ENCODE measurements around the gene PYGO2.
A peak's percentile ranks its signal among the peaks of the same experiment; 100 is the strongest.
"Not testable (repeated sequence)": the region's sequence is repeated elsewhere in the genome, so short reads cannot be mapped to it uniquely, and the experiment has no call there.

The PYGO2 gene

DNA sequence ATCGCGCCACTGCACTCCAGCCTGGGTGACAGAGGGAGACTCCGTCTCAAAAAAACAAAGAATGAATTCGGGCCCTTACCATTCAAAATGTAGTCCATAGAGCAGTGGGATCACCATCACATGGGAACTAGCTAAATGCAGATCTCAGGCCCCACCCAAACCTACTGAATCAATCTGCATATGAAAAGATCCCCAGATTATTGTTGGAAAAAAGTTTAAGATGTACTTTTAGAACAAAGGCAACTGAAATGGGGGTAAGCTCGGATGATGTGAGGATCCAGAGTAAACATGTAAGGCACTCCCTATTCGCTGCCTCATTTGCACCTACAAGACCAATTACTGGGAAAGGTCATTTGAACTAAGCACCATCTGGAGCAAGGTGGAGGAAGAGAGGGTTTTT, 20.8 kb upstream of the PYGO2 start:
- no peak for DNase-seq (ENCODE audit: low read depth in 2 of 2)

DNA sequence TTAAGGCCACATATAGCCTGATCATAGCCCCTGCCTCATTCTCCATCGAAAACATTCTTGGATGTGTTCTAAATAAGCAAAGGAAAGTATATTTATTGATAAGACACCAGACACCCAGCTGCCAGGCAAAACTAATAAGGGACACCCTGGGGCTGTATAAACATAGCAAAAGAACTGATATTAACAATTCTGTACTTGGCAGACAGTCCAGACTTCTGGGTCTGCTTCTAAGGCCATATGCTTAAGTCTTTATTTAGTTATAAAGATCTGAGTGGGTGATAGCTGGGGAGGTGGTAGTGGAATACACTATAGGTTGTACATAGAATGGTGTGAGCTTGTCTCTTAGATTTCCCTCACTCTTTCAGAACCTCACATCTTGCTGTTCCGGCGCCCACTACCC, 16.8 kb upstream of the PYGO2 start:
- DNase-seq (ENCODE audit: low read depth in 2 of 2): no peak

DNA sequence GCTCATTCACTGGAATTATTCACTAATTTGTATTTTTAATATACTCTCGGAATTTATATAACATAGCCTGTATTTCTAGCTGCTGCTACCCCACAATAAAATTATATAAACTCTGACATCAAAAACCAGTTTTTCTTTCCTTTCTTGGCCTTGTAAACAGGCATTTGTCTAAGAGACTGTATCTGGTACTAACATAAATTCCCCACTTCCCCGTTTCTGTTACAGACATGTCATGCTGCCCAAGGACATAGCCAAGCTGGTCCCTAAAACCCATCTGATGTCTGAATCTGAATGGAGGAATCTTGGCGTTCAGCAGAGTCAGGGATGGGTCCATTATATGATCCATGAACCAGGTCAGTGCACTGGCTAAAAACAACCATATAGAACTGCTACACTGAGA, 16.2 kb upstream of the PYGO2 start:
- DNase-seq (ENCODE audit: low read depth in 2 of 2): not testable (repeated sequence)

DNA sequence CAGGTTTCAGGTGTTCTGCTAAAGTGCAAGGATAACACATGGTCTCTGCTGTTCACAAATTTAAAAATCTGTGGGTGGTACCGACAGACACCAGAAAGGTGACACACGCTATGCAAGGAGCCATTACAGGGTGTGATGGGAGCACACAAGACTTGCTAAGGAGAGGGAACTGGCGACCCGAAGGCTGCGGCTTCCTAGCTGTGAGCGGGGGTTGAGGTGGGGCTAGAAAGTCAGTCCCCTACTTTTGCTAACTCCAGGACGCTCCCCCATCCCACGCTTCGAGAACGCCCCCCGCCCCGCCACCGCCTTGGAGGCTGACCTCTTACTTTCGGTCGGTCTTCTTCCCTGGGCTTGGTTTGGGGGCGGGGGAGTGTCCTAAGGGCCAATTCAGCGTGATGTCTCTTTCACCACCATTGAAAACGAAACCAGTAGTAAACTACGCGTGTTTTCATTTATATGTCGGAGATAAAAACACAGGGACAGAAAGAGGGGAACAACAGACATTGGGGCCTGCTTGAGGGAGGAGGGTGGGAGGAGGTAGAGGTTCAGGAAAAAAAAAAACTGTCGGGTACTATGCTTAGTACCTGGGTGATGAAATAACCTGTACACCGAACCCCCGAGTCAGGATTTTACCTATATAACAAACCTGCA, 14.0 kb upstream of the PYGO2 start:
- DNase-seq (ENCODE audit: low read depth in 2 of 2): peak in 1 of 2 experiments; percentile 58

DNA sequence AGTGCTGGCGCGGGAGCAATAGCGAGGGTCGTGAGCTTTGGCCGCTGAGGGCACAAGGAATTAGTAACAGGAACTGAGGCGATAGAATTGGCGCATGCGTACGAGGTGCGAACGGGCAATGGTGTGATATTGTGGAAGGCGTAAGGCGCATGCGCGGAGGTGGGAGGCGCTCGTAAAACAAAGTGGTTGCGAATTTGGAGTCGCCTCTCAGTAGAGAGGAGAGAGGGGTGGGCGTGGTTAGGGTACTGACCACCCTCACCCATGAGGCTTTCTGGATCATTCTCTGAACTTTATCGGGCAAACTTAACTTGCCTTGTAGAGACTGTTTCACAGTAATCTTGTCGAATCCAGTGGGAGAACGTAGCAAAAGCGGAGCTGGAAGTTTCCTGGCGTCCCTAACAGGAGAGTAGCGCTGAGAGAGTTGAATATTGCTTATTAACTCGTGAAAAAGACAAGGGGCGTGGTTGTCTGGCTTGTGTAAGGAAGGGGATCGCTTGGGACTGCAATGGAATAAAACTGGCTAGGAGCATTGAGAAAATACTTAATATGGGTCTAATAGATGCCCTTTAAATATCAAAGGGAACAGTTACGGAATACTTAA, 13.3 kb upstream of the PYGO2 start:
- DNase-seq (ENCODE audit: low read depth in 2 of 2): peak; percentile 91 to 92

DNA sequence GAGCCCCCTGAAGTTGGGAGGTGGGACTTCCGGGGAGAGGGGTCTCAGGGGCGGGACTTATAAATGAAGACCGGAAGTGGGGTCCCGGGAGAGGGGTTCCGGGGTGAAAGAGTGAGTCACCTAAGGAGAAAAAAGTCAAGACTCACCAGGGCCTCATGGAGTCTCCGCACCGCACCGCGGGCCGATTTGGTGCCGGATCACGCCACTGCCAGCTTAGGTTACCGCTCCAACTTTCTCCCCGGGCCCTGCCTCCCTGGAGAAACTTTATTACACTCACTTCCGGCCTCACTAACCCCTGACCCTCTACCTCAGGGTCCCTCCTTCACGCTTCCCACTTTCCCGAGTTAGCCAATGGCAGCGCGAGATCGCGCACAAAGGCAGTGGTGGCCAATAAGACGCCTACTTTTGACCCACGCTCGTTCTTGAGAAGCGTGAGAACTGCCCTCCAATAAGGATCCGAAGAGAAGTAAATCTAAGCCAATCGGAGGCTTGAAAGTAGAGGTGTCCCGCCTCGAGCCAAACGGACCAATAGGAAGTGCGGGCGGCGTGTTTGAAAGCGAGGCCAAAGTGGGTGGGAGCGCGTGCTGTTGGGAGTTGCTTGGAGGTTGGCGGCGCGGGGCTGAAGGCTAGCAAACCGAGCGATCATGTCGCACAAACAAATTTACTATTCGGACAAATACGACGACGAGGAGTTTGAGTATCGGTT, 12.7 kb upstream of the PYGO2 start, which contains the start of gene CKS1B:
Gene CKS1B (plus strand): TSS at position 580 of the 706 bp plus-strand sequence. CDS start 65 bp downstream, at position 645.
- peak; percentile 87 to 92 for DNase-seq (ENCODE audit: low read depth in 2 of 2)

DNA sequence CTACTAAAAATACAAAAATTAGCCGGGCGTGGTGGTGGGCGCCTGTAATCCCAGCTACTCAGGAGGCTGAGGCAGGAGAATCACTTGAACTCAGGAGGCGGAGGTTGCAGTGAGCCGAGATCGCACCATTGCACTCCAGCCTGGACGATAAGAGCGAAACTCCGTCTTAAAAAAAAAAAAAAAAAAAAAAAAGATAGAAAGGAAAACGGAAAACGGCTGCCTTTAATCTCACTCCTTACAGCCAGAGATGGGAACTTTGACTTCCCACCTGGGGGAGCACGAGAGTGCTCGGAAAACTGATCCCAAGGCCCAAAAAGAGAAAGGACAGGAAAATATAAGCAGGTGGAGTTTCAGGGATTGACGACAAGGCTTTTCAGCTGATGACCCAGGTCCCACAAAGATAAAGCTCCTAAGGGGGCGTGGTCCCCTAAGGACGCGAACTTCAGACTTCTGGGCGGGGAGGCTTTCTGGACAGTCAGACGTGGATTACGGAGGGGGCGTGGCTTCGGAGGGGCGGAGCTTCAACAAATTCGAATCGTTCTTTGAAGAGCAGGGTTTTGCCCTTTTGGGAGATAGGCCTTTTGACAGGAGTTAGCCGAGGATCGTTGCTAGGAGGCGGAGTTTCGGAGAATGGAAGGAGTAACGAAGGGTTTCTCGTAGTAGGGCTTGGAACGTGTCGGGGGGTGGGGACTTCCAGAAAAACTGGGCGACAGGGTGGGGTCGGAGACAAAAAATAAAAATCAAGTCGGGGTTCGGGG, 11.9 kb upstream of the PYGO2 start:
- peak; percentile 78 to 98 for DNase-seq (ENCODE audit: low read depth in 2 of 2)

DNA sequence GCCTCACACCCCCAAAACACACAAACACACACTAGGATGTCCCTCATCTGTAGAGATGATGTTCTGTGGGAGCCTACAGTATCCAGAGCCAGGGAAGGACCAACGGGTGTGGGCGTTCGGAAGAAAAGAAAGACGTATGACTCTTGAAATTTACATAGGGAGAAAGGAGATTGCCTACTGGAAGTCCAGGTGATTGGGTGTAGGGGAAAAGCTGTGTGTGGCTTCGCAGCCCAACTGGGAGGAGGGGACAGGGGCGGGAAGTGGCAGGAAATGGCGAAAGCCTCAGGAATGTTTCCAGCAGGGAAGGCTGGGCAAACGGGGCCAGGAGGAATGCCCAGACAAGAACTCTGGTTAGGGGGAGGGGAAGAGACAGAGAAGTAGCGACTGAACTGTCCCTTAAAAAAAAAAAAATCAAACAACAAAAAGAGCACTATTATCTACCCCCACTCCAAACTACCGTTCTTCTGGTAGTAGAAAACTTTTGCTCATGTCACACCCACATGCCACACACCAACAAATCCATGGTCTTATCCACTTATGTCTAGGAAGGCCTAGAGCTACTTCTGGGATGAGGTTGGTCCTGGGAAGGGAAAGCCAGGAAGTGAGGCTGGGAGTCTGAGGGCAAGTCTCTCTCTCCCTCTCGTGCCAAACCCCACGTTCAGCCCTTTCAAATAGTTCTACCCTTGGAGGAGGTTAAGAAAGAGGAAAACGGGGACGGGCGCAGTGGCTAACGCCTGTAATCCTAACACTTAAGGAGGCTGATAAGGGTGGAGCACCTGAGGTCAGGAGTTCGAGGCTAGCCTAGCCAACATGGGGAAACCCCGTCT, 11.1 kb upstream of the PYGO2 start:
- no peak for DNase-seq (ENCODE audit: low read depth in 2 of 2)

DNA sequence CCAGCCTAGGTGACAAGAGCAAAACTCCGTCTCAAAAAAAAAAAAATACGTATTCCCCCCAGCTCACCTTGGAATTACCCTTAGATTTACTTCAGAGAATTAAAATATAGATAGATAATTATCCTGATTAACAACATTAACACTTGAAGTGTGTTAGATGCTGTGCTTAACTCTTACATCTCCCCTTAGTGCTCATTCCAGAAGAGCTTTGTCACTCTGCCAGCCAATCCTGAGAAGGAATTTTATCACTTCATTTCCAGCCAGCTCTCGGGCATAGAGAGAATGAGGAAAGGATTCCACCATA, 10.6 kb upstream of the PYGO2 start:
- DNase-seq (ENCODE audit: low read depth in 2 of 2): no peak

DNA sequence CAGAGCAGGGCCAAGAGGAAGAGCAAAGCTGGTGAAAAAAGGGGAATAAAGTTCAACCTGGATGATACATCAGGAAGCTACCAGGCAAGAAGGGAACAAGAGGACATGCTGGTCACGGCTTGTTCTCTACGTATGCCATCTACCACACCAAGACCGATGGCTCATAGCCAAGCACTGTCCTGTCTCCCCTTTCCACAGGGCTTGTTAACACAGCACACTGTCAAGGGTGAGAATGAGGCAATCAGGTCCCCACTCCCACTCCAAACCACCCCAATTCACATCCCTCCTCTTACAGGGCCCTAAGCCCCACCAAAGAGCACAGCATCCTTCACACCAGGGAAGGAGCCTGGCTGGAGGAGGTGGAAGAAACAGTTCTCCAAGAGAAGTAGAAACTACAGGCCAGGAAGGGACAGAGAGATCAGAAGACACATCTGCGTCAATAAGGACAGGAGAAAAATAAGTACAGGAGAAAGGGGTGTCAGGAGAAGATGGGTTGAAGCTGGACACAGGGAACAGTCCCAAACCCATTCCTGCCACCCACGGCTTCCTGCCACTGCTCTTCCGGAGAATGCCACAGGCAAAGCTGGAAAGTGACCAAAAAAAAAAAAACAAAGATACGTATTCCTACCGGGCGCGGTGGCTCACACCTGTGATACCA, 9.9 kb upstream of the PYGO2 start:
- DNase-seq (ENCODE audit: low read depth in 2 of 2): no peak

DNA sequence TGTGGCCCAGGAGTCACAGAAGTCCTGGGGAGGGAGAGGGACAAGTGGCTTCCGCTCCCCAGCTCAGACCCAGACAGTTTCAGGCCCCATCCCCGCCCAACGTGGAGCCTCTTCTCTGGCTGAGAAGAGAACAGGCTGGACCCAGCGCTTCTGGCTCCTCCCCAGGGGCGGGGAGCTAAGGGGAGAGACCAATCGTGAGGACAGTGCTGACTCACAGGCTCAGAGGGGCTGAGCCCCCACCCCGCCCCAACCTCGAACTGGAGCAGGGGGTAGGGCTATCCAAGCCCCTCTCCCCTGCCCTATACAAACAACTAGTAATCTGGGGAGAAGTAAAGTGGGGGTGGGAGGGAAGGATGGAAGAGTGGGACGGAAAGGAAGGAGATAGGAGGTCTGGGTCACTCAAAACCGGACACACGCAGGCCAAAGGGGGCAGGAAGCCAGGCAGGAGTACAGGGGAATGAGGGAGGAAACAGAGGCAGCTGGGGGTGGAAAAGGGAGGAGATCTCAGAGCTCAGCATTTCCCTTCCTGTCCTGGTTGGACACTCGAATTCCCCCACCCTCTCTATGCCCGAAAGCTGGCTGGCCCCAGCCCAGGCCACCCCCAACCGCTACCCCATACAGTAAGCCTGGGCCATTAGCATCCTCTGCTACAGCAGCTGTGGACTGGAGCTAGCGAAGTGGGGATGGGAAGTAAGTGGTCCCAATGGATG, 9.2 kb upstream of the PYGO2 start, which contains the start of gene SHC1:
Gene SHC1 (minus strand): TSS at position 117 of the 710 bp plus-strand sequence. CDS start 221 bp downstream, outside the sequence.
- peak in 1 of 2 experiments; percentile 30 for DNase-seq (ENCODE audit: low read depth in 2 of 2)

DNA sequence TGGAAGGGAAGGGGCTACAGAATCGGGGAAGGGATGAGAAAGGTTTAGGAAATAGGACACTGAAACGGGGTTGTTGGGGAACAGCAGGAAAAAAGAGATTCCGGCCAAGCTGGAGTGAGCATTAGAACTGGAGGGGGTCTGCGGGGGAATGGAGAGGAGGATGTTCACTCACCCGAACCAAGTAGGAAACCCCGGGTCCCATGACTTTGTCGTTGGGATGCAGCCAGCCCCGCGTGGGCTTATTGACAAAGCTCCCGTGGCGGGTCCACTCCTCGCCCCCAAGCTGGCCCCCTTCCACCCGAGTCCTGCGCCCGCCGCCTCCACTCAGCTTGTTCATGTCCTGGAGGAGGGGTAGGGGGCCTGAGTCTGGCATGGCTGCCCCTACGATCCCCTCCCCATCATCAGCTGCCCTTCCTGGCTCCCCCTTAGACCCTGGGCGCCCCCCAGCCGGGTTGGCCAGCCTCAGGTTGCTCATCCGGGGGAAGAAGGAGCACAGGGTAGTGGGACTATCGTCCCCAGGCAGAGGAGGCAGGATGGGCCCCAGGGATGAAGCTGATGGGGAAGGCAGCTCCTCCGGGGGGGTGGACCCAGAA, 8.4 kb upstream of the PYGO2 start:
- DNase-seq (ENCODE audit: low read depth in 2 of 2): no peak

DNA sequence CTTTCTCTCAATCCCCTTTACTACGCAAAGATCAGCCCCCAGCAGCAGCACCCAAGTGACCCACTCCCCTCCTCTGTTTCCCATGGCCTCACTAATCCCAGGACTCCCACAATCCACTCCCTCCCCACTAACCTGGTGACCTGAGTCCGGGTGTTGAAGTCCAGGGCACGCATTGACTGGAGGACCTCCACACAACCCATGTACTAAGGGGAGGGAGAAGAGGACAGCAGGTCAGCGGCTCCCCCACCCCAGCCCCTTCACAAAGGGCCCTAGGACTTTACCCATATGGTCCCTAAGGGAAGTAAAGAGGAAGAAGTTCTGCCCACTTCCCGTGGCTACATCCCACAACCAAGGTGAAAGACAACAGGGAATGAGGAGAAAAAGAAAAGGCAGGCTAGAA, 7.7 kb upstream of the PYGO2 start:
- no peak for DNase-seq (ENCODE audit: low read depth in 2 of 2)

DNA sequence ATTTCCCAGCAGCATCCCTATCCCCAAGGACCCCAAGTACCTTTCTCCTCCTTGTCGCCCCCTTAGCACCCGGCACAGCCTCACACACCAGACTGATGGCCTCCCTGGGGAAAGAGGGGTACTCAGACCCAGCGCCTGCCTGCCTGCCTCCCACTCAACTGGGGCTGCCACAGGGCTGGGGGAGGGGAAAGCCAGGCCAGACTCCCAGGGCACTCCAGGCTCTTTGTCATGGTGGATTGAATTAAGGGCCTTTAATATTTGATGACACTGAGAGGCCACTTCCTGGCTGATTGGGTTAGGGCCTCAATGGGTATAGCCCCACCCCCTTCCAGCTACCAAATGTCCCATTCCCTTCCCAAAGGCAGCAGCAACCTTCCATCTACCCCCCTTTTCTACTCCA, 7.1 kb upstream of the PYGO2 start:
- DNase-seq (ENCODE audit: low read depth in 2 of 2): no peak

DNA sequence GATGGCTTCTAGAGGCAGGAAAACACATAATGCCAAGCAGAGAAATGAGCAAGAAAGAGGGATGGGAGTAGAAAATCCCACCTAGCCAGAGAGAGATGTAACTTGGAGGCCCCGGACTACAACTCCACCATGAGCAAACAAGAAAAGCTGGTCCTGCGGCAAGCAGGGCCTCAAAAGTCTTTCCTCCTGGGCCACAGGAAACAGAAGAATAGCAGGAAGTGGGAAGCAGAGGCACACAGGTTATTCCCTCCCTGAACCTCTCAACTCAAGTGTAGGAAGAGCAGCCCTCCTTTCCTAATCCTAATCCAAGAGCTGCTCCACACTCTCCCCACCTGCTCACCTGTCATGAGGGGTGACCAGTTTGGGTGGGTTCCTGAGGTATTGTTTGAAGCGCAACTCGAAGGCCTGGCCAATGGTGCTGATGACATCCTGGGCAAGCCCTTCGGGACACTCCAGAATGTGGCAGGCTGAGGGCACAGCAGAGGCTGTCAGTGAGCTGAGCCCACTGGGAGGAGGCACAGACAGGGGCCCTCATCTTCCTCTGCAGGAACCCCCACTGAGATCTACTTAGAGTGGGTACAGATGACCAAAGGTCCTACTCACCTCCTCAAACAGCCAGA, 5.9 kb upstream of the PYGO2 start:
- DNase-seq (ENCODE audit: low read depth in 2 of 2): no peak

DNA sequence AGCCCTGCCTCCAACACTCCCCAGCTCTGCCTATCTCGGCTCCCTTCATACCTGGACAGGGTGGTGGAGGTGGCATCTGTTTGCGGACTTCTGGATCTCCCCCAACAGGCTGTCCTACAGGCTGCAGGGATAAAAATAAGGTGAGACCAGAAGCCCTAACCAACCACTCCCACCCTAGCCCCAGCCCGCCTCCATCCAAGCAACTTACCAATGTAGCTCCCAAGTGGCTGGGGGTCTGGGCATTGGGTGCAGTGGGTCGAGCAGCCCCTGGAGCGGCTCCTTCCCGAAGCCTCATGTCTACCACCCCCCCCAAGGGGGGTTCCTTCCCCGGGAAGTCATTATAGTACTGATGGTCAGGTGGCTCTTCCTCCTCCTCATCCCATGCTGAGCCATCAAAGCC, 4.5 kb upstream of the PYGO2 start:
- DNase-seq (ENCODE audit: low read depth in 2 of 2): no peak

DNA sequence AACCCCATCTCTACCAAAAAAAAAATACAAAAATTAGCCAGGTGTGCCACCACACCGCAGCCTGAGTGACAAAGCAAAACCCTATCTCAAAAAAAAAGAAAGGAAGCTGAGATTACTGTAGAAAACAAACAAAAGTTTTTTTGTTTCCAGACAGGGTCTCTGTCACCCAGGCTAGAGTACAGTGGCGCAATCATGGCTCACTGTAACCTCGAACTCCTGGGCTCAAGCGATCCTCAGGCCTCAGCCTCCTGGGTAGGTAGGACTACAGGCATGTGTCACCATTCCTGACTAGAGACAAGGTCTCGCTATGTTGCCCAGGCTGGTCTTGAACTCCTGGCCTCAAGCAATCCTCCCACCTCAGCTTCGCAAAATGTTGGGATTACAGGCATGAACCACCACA, 2.8 kb upstream of the PYGO2 start:
- DNase-seq (ENCODE audit: low read depth in 2 of 2): no peak

DNA sequence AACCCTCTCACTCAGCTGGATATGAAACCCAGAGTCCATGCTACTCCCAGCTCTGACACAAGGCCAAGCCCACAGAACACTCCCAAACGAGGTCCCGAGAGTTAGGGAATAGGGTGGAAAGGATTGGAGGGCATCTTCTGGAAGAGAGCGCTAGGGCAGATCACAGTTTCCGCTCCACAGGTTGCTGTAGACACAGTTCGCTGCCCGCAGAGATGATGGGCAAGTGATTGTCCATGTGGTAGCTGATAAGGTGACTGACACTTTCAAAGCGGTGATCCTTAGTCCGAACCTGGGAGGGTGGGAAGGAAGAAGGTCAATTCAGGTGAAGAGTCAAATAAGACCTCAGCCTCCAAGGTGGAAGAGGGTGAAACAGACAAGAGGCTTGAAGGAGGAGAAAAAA, 2.1 kb upstream of the PYGO2 start:
- no peak for DNase-seq (ENCODE audit: low read depth in 2 of 2)

DNA sequence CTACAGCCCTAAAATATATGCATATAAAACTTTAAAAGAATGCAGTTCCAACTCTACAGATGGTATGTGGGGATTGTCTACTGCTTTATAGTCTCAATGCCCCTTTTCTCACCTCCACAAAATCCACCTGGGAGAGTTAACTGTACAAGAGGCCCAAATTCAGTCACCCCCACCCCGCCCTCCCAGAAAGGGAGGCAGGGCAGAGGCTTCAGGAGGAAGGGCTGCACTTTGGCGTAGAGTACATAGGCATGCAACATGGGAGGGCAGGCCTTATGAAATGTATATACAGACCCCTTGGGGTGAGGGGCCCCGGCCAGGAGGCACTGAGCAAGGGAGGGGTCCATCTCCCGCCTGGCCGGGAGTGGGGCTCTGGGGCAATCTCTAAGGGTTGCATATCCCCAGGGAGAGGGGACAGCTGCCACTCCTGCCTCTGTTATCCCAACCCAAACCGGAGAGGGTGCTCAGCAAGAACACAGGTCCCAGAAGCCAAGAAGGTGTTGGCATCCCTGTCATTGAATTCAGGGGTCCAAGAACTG, 1.3 kb upstream of the PYGO2 start:
- DNase-seq (ENCODE audit: low read depth in 2 of 2): no peak

Measured in stimulated activated CD4-positive, alpha-beta T cell treated with anti-CD3 and anti-CD28 coated beads, Interleukin-12 subunit alpha, Interleukin-12 subunit beta, amount 100 ng/mL, for 24 hours (primary cell).